ENCODE results near the gene CLTCL1. TPM values are rescaled to one million over a fixed set of nuclear protein-coding genes. Genes with fewer than 3 reads are reported as not detected.

The CLTCL1 gene
- total RNA-seq, 3 donors from 2014 or later (not counting 1 experiment from before 2014, with no cell fraction given): 0.86 to 1.2 (median 1.2) TPM

GRCh38 chr22:19223110-19223509, 68.4 kb downstream of the CLTCL1 start:
- H3K4me3 ChIP-seq (ENCODE audit: low read length): no peak overlapping the region
- H3K36me3 ChIP-seq (ENCODE audit: control insufficient read depth, insufficient read depth, low read length): no peaks in the 10 kb centered on the region
- Mint-ChIP-seq H3K36me3 (no peaks in the 10 kb centered on the region), H3K27me3 (ENCODE audit: low read depth in 2 of 2) (no peaks in the 10 kb centered on the region), H3K27ac (no peak overlapping the region), H3K9me3 (no peaks in the 10 kb centered on the region), H3K4me3 (no peak overlapping the region), H3K4me1 (peaks cover 0 to under 1% of the 10 kb centered on the region in 2 donors)
- DNase-seq (no peak), ATAC-seq (no peak)
- H3K27me3 ChIP-seq (ENCODE audit: control insufficient read depth, insufficient read depth, low read length): no peaks in the 10 kb centered on the region
- no peak overlapping the region for H3K27ac ChIP-seq (ENCODE audit: low read length)
- intact Hi-C loops (cut with micrococcal nuclease): no loop called here
- H3K4me1 ChIP-seq (ENCODE audit: control insufficient read depth, insufficient read depth, low read length): no peaks in the 10 kb centered on the region
- no peak for TF ChIP-seq CTCF (IDR thresholded peaks at IDR 0.05)
- WGBS (ENCODE audit: insufficient coverage): 83% methylated on average over 9 of the region's 9 CpGs
- no peaks in the 10 kb centered on the region for H3K9me3 ChIP-seq (ENCODE audit: control insufficient read depth, insufficient read depth, low read length)

GRCh38 chr22:19222242-19223005, 69.1 kb downstream of the CLTCL1 start:
- H3K36me3 ChIP-seq (ENCODE audit: control insufficient read depth, insufficient read depth, low read length): no peaks in the 10 kb centered on the region
- WGBS (ENCODE audit: insufficient coverage): 86% methylated on average over 11 of the region's 11 CpGs

GRCh38 chr22:19220867-19221266, 70.7 kb downstream of the CLTCL1 start:
- no peak overlapping the region for H3K27ac Mint-ChIP-seq
- Histone ChIP-seq H3K4me3 (ENCODE audit: low read length) (no peak overlapping the region), H3K27ac (ENCODE audit: low read length) (no peak overlapping the region), H3K27me3 (ENCODE audit: control insufficient read depth, insufficient read depth, low read length) (no peaks in the 10 kb centered on the region), H3K4me1 (ENCODE audit: control insufficient read depth, insufficient read depth, low read length) (peaks cover 5% of the 10 kb centered on the region), H3K36me3 (ENCODE audit: control insufficient read depth, insufficient read depth, low read length) (no peaks in the 10 kb centered on the region), H3K9me3 (ENCODE audit: control insufficient read depth, insufficient read depth, low read length) (no peaks in the 10 kb centered on the region)
- TF ChIP-seq CTCF (IDR thresholded peaks at IDR 0.05): no peak
- H3K27me3 Mint-ChIP-seq (ENCODE audit: low read depth in 2 of 2): no peaks in the 10 kb centered on the region
- 91% methylated on average over 3 of the region's 3 CpGs for WGBS (ENCODE audit: insufficient coverage)
- peaks cover 0 to 5% of the 10 kb centered on the region in 2 donors for H3K4me1 Mint-ChIP-seq
- H3K4me3 Mint-ChIP-seq: no peak overlapping the region
- intact Hi-C loops (cut with micrococcal nuclease): no loop called here
- H3K36me3 Mint-ChIP-seq: no peaks in the 10 kb centered on the region
- no peak for DNase-seq
- ATAC-seq: no peak
- H3K9me3 Mint-ChIP-seq: no peaks in the 10 kb centered on the region

More at GRCh38 chr22:19222242-19223005, 69.1 kb downstream of the CLTCL1 start:
- ATAC-seq (no peak), DNase-seq (no peak)
- H3K27ac ChIP-seq (ENCODE audit: low read length): no peak overlapping the region
- H3K27me3 ChIP-seq (ENCODE audit: control insufficient read depth, insufficient read depth, low read length): no peaks in the 10 kb centered on the region
- Mint-ChIP-seq H3K4me3 (no peak overlapping the region), H3K27me3 (ENCODE audit: low read depth in 2 of 2) (no peaks in the 10 kb centered on the region), H3K27ac (no peak overlapping the region), H3K36me3 (no peaks in the 10 kb centered on the region), H3K4me1 (peaks cover 0 to 5% of the 10 kb centered on the region in 2 donors), H3K9me3 (no peaks in the 10 kb centered on the region)
- no peak for TF ChIP-seq CTCF (IDR thresholded peaks at IDR 0.05)
- no peak overlapping the region for H3K4me3 ChIP-seq (ENCODE audit: low read length)
- no peaks in the 10 kb centered on the region for H3K9me3 ChIP-seq (ENCODE audit: control insufficient read depth, insufficient read depth, low read length)
- intact Hi-C loops (cut with micrococcal nuclease): no loop called here
- H3K4me1 ChIP-seq (ENCODE audit: control insufficient read depth, insufficient read depth, low read length): no peaks in the 10 kb centered on the region

All from natural killer cell (primary cell).